Measurements from ENCODE around the gene RGL3.
"Not testable (repeated sequence)": the region's sequence is repeated elsewhere in the genome, so short reads cannot be mapped to it uniquely, and the experiment has no call there.

Gene RGL3

GRCh38 chr19:11444059-11444458 is 24.9 kb upstream of the RGL3 start:
- DNase-seq: no peak
- TF ChIP-seq GATA1 (IDR thresholded peaks at IDR 0.05; ENCODE audit: low read depth, low read length) (no peak), POLR2A (IDR thresholded peaks at IDR 0.05; ENCODE audit: low read length) (no peak)

DNA sequence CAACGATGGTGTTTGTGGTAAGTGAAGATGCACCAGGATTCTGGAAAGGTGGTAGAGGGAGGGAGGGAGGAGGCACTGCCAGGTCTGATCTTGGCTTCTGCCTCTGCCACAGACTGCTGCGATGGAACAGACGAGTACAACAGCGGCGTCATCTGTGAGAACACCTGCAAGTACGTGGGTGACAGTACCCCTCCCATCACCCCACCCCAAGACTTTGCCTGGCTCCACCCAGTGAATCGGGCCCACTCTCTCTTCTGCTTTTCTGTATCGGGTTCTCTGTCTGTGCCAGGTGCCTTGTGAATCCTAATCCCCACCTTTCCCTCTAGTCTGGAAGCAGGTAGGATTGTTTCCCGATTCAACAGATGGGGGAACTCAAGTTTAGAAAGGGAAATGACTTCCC is 18.8 kb upstream of the RGL3 start:
- no peak for TF ChIP-seq POLR2A (IDR thresholded peaks at IDR 0.05; ENCODE audit: low read length)
- no peak for TF ChIP-seq GATA1 (IDR thresholded peaks at IDR 0.05; ENCODE audit: low read depth, low read length)
- DNase-seq: no peak

DNA sequence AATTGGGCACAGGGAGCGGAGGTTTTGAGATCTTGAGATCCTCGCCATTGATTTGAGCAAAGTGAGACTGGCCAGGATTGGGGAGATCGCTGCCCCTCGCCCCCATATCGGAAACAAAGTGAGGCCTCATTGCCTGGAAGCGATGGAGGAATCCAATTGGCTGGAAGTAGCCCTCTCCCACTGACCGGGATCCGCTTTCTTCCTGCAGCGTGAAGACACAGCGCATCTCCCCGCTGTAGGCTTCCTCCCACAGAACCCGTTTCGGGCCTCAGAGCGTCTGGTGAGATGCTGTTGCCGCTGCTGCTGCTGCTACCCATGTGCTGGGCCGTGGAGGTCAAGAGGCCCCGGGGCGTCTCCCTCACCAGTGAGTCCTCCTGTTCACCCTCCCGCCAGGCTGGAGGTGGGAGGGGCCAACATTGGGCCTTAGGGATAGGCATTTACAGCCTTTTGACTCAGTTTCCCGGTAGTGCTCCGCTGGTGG is 16.8 kb upstream of the RGL3 start:
- TF ChIP-seq POLR2A (IDR thresholded peaks at IDR 0.05; ENCODE audit: low read length) (peak; percentile 32), GATA1 (IDR thresholded peaks at IDR 0.05; ENCODE audit: low read depth, low read length) (no peak)

DNA sequence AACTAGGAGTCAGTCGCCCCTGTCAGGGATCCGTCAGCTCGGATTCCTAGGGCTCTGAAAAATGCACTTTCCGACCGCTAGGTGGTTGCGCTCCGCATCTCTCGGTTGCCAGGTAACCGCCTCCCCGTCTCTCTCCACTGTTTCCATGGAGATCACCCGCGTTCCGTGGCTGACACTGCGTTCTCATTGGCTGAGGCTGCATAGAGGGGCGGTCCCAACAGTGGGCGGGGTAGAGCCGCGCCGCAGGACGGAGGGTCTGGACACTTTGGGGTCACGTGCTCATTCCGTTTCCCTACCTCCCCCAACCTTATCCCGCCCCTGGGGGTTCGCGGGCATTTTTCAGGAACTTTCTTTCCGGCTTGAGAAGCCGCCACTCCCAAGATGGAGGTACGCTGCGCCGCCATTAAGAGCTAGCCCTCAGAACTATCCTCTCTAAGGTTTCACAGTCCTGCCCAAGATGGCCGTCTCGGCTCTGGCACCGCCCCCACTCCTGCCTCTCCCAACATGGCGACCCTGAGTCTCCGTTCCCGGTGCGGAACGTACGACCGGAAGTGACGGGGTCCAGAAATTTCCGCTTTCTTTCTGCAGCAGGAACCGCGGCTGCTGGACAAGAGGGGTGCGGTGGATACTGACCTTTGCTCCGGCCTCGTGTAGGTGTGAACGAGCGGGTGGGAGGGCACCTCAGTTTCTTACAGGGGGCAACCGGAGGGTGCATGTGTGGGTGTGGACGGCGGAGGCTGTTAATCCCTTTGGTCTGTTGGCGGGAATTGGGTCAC is 16.1 kb upstream of the RGL3 start, which contains the start of the genes ODAD3 and PRKCSH:
Gene ODAD3 (minus strand): TSS at position 65 of the 776 bp plus-strand sequence. CDS start 105 bp downstream, outside the sequence.
Gene PRKCSH (plus strand): TSS at position 579 of the 776 bp plus-strand sequence. CDS start 483 bp downstream, outside the sequence.
- no peak for TF ChIP-seq GATA1 (IDR thresholded peaks at IDR 0.05; ENCODE audit: low read depth, low read length)
- TF ChIP-seq POLR2A (IDR thresholded peaks at IDR 0.05; ENCODE audit: low read length): peak; percentile 66
- peak; percentile 100 for DNase-seq

More for the DNA sequence above, 16.8 kb upstream of the RGL3 start:
- DNase-seq: peak; percentile 65 to 66

DNA sequence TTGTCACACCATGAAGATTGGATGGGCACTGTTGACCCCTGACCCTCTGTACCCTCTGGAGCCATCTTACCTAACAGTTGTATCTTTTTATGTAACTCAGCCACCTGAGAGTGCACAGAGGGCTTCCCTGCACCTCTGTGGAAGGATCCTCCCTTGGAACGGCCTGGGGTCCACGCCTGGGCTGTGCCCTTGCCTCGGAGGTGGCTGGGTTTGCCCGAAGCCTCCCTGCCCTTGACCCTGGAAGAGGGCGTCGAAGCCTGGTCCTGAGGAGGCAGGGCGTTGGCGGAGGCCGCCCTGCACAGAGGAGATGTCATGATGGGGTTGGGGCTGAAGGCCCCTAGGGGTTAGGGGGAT is 15.6 kb upstream of the RGL3 start:
- DNase-seq: no peak
- TF ChIP-seq GATA1 (IDR thresholded peaks at IDR 0.05; ENCODE audit: low read depth, low read length) (no peak), POLR2A (IDR thresholded peaks at IDR 0.05; ENCODE audit: low read length) (no peak)

DNA sequence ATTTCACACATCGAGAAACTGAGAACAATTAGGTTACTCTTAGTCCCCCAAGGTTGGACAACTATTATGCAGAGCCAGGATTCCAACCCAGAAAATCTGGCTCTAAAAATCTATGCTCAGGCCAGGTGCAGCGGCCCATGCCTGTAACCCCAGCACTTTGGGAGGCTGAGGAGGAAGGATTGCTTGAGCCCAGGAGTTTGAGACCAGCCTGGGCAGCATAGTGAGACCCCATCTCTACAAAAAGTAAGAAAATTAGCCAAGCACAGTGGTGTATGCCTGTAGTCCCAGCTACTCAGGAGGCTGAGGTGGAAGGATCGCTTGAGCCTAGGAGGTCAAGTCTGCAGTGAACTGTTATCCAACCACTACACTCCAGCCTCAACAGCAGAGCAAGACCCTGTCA is 14.4 kb upstream of the RGL3 start:
- not testable (repeated sequence) for DNase-seq

- no peak for TF ChIP-seq POLR2A (IDR thresholded peaks at IDR 0.05; ENCODE audit: low read length)
- no peak for TF ChIP-seq GATA1 (IDR thresholded peaks at IDR 0.05; ENCODE audit: low read depth, low read length)
- no peak for DNase-seq
Measured at GRCh38 chr19:11426656-11427055, 7.5 kb upstream of the RGL3 start.

DNA sequence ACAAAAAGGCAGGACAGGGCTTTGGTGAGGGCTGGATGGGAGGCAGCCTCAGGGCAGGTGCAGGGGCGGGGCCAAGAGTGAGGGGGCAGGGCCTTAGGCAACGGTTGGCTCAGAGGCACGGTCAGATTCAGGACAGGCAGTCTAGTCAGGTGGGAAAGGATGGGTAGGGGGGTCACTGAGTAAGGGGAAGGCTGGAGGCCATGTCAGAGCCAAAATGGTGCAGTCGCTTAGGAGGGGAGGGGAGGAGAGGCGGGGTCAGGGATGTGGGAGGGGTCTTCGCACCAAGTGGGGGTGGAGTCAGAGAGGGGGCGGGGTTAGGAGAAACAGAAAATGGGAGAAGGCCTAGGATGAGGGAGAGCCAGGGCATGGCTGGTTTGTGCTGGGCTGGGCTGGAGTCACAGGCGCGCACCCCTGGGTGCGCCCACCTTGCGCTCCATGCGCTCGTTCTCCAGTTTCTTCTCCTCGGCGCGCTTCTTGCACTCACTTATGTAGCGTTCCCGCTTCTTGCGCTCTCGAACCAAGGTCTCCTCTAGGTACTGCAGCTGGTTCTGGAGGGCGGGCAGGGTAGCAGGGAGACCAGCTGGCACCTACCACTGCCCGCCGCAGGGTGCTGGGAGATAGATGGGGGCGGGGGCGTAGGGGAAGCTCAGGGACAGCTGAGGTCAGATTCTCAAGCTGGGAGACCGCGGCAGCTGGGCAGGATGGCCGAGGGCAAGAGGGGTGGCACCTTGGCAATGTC is 6.8 kb upstream of the RGL3 start:
- DNase-seq: no peak
- TF ChIP-seq GATA1 (IDR thresholded peaks at IDR 0.05; ENCODE audit: low read depth, low read length) (no peak), POLR2A (IDR thresholded peaks at IDR 0.05; ENCODE audit: low read length) (no peak)

DNA sequence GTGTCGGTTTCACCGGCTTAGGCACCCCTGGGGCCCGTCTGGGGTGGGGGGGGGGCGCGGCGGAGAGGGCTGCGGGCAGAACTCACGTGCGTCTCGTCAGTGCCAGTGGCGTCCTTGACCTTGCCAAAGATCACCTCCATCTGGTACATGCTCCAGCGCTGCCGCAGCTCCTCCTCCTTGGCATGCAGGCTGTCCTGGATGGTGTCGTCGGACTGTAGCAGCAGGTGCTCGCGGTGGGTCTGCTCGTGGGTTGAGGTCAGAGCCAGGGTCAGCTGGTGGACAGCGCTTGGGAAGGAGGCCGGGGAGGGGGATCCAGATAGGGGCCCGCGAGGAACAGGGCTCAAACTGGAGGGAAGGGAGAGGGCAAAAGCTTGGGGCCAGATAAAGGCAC is 4.7 kb upstream of the RGL3 start:
- DNase-seq: no peak
- TF ChIP-seq GATA1 (IDR thresholded peaks at IDR 0.05; ENCODE audit: low read depth, low read length) (no peak), POLR2A (IDR thresholded peaks at IDR 0.05; ENCODE audit: low read length) (no peak)

DNA sequence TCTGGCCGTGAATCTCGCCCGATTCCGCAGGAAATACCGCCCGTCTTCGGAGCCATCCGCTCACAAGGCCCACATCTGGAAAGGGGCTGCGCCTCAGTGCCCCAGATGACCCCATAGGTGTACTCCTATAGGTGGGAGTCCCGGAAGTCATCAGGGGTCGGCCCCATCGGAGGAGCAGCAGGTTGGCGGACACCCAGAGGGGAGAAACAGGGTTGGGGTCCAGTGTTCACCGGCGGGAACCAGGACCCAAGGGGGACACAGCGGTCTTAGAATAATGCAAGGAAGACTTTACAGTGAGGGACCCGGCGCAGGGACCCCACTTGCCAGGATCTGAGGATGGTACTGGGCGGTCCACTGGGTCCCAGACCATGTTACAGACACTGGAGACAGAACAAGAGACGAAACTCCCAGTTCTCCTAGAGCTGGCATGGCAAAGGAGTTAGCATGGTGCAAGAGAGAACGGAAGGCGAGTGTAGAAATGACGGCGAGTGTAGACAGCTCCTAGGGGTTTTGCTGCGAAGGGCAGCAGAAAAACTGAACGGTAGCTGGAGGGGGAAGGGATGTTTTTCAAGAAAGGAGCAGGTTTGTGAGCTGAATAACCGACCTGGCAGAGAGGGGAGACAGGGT is 4.2 kb upstream of the RGL3 start:
- no peak for DNase-seq
- TF ChIP-seq GATA1 (IDR thresholded peaks at IDR 0.05; ENCODE audit: low read depth, low read length): no peak
- no peak for TF ChIP-seq POLR2A (IDR thresholded peaks at IDR 0.05; ENCODE audit: low read length)

GRCh38 chr19:11422163-11423065 is 3.3 kb upstream of the RGL3 start:
- peak in 1 of 2 experiments; percentile 57 for DNase-seq
- TF ChIP-seq POLR2A (IDR thresholded peaks at IDR 0.05; ENCODE audit: low read length) (no peak), GATA1 (IDR thresholded peaks at IDR 0.05; ENCODE audit: low read depth, low read length) (no peak)

DNA sequence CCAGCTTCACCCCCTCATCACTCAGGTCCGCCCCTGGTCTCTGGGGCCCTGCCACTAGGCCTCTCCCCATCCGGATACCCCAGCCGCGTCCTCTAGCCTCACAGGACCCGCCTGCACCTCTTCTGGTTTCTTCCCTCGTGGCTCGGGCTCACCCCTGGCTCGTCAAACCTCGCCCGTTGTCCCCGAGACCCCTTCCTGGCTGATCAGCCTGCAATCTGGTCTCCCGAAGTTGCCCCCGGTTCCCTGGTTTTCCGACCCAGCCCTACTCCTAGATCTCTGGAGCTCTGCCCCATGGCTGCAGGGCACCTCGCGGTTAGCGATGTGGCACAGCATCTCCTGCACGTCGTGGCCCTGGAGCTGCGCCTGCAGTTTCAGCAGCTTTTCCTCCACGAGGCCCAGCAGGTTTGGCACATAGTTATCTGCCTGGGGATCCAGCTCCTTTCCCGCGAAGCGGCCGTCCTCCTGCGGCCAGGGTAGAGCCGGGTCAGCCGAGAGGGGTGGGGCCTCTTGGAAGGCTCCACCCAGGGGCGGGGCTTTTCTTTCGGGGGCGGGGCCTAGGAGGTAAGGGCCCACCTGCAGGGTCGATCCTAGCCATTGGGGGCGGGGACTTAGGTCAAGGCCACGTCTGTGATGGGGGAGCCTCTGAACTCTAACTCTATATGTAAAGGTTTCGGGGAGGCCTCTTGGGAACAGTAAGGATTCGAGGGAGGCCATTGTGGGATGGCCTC is 2.4 kb upstream of the RGL3 start:
- DNase-seq: peak; percentile 55 to 62
- TF ChIP-seq GATA1 (IDR thresholded peaks at IDR 0.05; ENCODE audit: low read depth, low read length): no peak
- no peak for TF ChIP-seq POLR2A (IDR thresholded peaks at IDR 0.05; ENCODE audit: low read length)
